ENCODE data around the gene TEX53.

The TEX53 gene

GRCh38 chr9:114680259-114681001, 22.8 kb upstream of the TEX53 start:
- DNase-seq (ENCODE audit: extremely low read depth in 1 of 2, low read depth in 1 of 2): no peak

- no peak for DNase-seq (ENCODE audit: extremely low read depth in 1 of 2, low read depth in 1 of 2)
These were observed 21.2 kb upstream of the TEX53 start for GRCh38 chr9:114678795-114679194.

GRCh38 chr9:114678130-114678529, 20.5 kb upstream of the TEX53 start:
- DNase-seq (ENCODE audit: extremely low read depth in 1 of 2, low read depth in 1 of 2): no peak

- no peak for DNase-seq (ENCODE audit: extremely low read depth in 1 of 2, low read depth in 1 of 2)
These were observed 19.8 kb upstream of the TEX53 start for GRCh38 chr9:114677418-114677817.

GRCh38 chr9:114676901-114677300, 19.3 kb upstream of the TEX53 start:
- no peak for DNase-seq (ENCODE audit: extremely low read depth in 1 of 2, low read depth in 1 of 2)

GRCh38 chr9:114674798-114675540, 17.4 kb upstream of the TEX53 start:
- no peak for DNase-seq (ENCODE audit: extremely low read depth in 1 of 2, low read depth in 1 of 2)

GRCh38 chr9:114674076-114674797, 16.6 kb upstream of the TEX53 start:
- DNase-seq (ENCODE audit: extremely low read depth in 1 of 2, low read depth in 1 of 2): no peak

GRCh38 chr9:114671605-114672004, 14.0 kb upstream of the TEX53 start:
- no peak for DNase-seq (ENCODE audit: extremely low read depth in 1 of 2, low read depth in 1 of 2)

GRCh38 chr9:114669961-114670360, 12.4 kb upstream of the TEX53 start:
- no peak for DNase-seq (ENCODE audit: extremely low read depth in 1 of 2, low read depth in 1 of 2)

- no peak for DNase-seq (ENCODE audit: extremely low read depth in 1 of 2, low read depth in 1 of 2)
These were observed 10.5 kb upstream of the TEX53 start for GRCh38 chr9:114668146-114668545.

- no peak for DNase-seq (ENCODE audit: extremely low read depth in 1 of 2, low read depth in 1 of 2)
These were observed 9.2 kb upstream of the TEX53 start for GRCh38 chr9:114666851-114667250.

- no peak for DNase-seq (ENCODE audit: extremely low read depth in 1 of 2, low read depth in 1 of 2)
These were observed 8.8 kb upstream of the TEX53 start for GRCh38 chr9:114666401-114666800.

GRCh38 chr9:114664181-114664580, 6.6 kb upstream of the TEX53 start:
- no peak for DNase-seq (ENCODE audit: extremely low read depth in 1 of 2, low read depth in 1 of 2)

- DNase-seq (ENCODE audit: extremely low read depth in 1 of 2, low read depth in 1 of 2): peak in 1 of 2 donors; percentile 41
These were observed 4.7 kb upstream of the TEX53 start for GRCh38 chr9:114662081-114662989.

- no peak for DNase-seq (ENCODE audit: extremely low read depth in 1 of 2, low read depth in 1 of 2)
These were observed 1.3 kb downstream of the TEX53 start for GRCh38 chr9:114656301-114656700.

- no peak for DNase-seq (ENCODE audit: extremely low read depth in 1 of 2, low read depth in 1 of 2)
These were observed 1.9 kb downstream of the TEX53 start for GRCh38 chr9:114655689-114656088.

- peak; percentile 41 to 57 for DNase-seq (ENCODE audit: extremely low read depth in 1 of 2, low read depth in 1 of 2)
These were observed 3.9 kb downstream of the TEX53 start for GRCh38 chr9:114653556-114654159.

- no peak for DNase-seq (ENCODE audit: extremely low read depth in 1 of 2, low read depth in 1 of 2)
These were observed 4.6 kb downstream of the TEX53 start for GRCh38 chr9:114652776-114653555.

GRCh38 chr9:114643896-114644295, 13.7 kb downstream of the TEX53 start:
- DNase-seq (ENCODE audit: extremely low read depth in 1 of 2, low read depth in 1 of 2): no peak
